Measurements from ENCODE around the gene PTPRG. TPM values are rescaled to one million over a fixed set of nuclear protein-coding genes. Genes with fewer than 3 reads are reported as not detected.
A peak's percentile ranks its signal among the peaks of the same experiment; 100 is the strongest.

The PTPRG gene
- total RNA-seq, 4 donors from 2014 or later: 11.0 to 18.5 (median 14.9) TPM

DNA sequence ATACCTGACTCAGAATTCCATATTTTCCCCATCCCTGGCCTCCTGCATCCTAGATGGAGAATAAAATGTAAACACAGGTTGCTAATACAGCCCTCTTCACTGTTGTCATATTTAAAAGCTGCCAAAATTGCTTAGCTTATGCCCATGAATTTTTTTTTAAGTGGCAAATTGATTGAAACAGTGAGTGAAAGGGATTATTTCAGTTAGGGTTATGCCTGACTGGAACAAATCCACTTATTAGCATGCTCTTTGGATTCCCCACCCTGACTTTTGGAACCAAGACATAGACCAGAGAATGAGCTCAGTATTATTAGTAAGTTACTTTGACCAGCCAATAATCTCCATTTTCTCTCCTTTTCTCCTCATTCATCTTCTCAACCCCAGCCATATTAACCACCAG is 567.3 kb downstream of the PTPRG start:
- Histone ChIP-seq H3K4me1 (peaks cover 15% of the 10 kb centered on the region), H3K4me3 (no peak overlapping the region), H3K27me3 (no peaks in the 10 kb centered on the region), H3K36me3 (no peaks in the 10 kb centered on the region), H3K9me3 (no peaks in the 10 kb centered on the region), H3K27ac (no peak overlapping the region)
- no peak for TF ChIP-seq POLR2A (IDR thresholded peaks at IDR 0.05)
- TF ChIP-seq, protein P1, sequence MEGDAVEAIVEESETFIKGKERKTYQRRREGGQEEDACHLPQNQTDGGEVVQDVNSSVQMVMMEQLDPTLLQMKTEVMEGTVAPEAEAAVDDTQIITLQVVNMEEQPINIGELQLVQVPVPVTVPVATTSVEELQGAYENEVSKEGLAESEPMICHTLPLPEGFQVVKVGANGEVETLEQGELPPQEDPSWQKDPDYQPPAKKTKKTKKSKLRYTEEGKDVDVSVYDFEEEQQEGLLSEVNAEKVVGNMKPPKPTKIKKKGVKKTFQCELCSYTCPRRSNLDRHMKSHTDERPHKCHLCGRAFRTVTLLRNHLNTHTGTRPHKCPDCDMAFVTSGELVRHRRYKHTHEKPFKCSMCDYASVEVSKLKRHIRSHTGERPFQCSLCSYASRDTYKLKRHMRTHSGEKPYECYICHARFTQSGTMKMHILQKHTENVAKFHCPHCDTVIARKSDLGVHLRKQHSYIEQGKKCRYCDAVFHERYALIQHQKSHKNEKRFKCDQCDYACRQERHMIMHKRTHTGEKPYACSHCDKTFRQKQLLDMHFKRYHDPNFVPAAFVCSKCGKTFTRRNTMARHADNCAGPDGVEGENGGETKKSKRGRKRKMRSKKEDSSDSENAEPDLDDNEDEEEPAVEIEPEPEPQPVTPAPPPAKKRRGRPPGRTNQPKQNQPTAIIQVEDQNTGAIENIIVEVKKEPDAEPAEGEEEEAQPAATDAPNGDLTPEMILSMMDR (IDR thresholded peaks at IDR 0.05): no peak
- TF ChIP-seq EP300 (IDR thresholded peaks at IDR 0.05): no peak
- no peak for TF ChIP-seq POLR2AphosphoS5 (IDR thresholded peaks at IDR 0.05)
- no peak for DNase-seq (ENCODE audit: low spot score in 2 of 2)

DNA sequence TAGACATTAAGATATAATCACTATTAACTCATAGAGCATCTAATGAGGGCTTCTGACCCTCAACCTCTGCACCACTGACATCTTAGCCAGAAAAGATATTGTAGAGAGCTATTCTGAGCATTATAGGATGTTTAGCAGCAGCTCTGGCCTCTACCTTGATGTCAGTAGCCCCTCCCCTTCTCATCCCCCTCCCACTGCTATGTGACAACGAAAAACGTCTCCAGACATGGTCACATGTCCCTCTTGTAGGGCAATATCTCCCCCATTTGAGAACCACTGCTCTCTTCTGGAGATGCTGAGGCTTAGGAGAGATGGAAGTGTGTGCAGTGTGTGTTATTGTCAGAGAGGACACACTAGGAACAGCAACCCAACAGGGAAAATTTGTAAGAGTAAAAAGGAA is 569.7 kb downstream of the PTPRG start:
- WGBS: 59% methylated on average over 2 of the region's 2 CpGs
- TF ChIP-seq POLR2AphosphoS5 (IDR thresholded peaks at IDR 0.05): no peak
- no peak for TF ChIP-seq POLR2A (IDR thresholded peaks at IDR 0.05)
- TF ChIP-seq EP300 (IDR thresholded peaks at IDR 0.05): no peak
- TF ChIP-seq, protein P1 (IDR thresholded peaks at IDR 0.05): no peak
- H3K27ac ChIP-seq: no peak overlapping the region

DNA sequence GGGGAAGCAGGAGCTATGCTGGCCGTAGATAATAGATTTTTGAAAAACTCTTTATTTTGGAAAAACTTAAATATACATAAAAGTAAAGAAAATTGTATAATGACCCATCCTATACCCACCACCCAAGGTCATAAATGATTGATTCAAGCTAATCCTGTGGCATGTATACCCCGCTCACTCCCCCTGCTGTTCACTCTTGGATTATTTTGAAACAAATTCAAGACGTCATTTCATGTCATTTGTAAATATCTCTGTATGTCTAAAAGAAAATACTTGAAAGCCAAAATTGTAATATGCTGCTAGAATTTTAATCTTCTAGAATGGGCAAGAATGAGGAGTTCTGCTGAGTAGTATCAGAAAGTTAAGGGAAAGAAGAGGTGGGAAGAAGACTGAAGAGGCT is 570.2 kb downstream of the PTPRG start:
- H3K36me3 ChIP-seq: no peaks in the 10 kb centered on the region
- 72% methylated on average over 3 of the region's 3 CpGs for WGBS
- no peak for TF ChIP-seq EP300 (IDR thresholded peaks at IDR 0.05)
- TF ChIP-seq POLR2A (IDR thresholded peaks at IDR 0.05): no peak
- no peak for TF ChIP-seq POLR2AphosphoS5 (IDR thresholded peaks at IDR 0.05)
- TF ChIP-seq, protein P1 (IDR thresholded peaks at IDR 0.05): no peak
- H3K4me1 ChIP-seq: peaks cover 15% of the 10 kb centered on the region
- H3K27ac ChIP-seq: peak overlapping the region; percentile 33
- H3K9me3 ChIP-seq: no peaks in the 10 kb centered on the region
- no peaks in the 10 kb centered on the region for H3K27me3 ChIP-seq
- no peak for DNase-seq (ENCODE audit: low spot score in 2 of 2)
- H3K4me3 ChIP-seq: no peak overlapping the region

More for the DNA sequence above, 569.7 kb downstream of the PTPRG start:
- H3K27me3 ChIP-seq: no peaks in the 10 kb centered on the region
- H3K4me1 ChIP-seq: peaks cover 15% of the 10 kb centered on the region
- no peaks in the 10 kb centered on the region for H3K36me3 ChIP-seq
- H3K4me3 ChIP-seq: no peak overlapping the region
- DNase-seq (ENCODE audit: low spot score in 2 of 2): no peak
- no peaks in the 10 kb centered on the region for H3K9me3 ChIP-seq

DNA sequence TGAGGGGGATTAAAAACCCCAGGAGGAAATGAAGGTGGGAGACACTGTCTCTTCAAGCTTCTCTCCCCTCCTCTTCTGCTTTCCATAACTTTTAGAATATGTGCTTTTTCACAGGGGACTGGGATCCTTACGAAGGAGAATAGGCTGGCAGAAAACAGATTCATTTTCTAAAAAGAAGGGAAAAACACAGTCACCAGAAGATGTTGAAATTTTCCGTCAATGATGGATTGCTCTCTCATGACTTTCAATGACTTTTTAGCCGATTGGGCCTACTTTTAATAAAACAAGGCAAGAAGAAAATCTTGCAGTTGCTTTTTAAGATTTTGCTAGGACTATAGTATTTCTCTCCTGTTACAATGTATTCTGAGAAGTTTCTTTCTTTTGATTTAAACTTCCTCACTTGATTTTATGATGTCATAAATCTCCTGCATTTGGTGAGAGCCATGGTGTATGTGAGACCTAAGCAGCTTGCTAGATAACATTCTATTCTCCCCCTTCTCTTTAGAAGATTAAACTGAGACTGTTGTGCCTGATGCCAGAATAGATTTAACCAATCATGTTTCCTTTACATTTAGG is 570.7 kb downstream of the PTPRG start:
- Histone ChIP-seq H3K27me3 (no peaks in the 10 kb centered on the region), H3K4me3 (no peak overlapping the region), H3K9me3 (no peaks in the 10 kb centered on the region), H3K36me3 (no peaks in the 10 kb centered on the region), H3K4me1 (peaks cover 15% of the 10 kb centered on the region), H3K27ac (peak overlapping the region; percentile 33)
- TF ChIP-seq EP300 (IDR thresholded peaks at IDR 0.05): no peak
- TF ChIP-seq POLR2A (IDR thresholded peaks at IDR 0.05): no peak
- TF ChIP-seq, protein P1 (IDR thresholded peaks at IDR 0.05): no peak
- no peak for TF ChIP-seq POLR2AphosphoS5 (IDR thresholded peaks at IDR 0.05)
- no peak for DNase-seq (ENCODE audit: low spot score in 2 of 2)
- 68% methylated on average over 3 of the region's 3 CpGs for WGBS

DNA sequence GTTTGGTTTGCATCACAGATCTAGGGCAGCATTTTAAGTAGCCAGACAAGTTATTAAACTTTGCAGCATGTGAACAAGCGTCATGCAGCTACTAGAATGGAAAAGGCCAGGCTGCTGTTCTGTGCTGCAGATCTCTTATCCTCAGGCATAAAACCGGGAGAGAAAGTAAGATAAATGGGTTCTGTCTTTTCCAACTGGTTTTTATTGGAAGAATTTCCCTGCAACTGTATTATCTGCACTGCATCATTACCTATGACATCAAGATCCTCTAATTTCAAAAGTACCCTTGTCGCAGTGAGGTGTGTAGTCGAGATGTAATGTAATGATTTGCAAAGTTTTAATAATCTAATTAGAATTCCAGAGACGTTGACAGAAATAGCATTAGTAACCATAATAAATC is 571.6 kb downstream of the PTPRG start:
- 71% methylated on average over 5 of the region's 5 CpGs for WGBS
- no peak for DNase-seq (ENCODE audit: low spot score in 2 of 2)
- Histone ChIP-seq H3K4me1 (peaks cover 9% of the 10 kb centered on the region), H3K9me3 (no peaks in the 10 kb centered on the region), H3K4me3 (no peak overlapping the region), H3K36me3 (no peaks in the 10 kb centered on the region), H3K27ac (no peak overlapping the region), H3K27me3 (no peaks in the 10 kb centered on the region)
- TF ChIP-seq POLR2AphosphoS5 (IDR thresholded peaks at IDR 0.05) (no peak), EP300 (IDR thresholded peaks at IDR 0.05) (no peak), POLR2A (IDR thresholded peaks at IDR 0.05) (no peak)
- TF ChIP-seq, protein P1 (IDR thresholded peaks at IDR 0.05): no peak

All from suprapubic skin (tissue), 4 donors.